Panc1 (cell line): ENCODE measurements around the gene KDM4B. TPM values are rescaled to one million over a fixed set of nuclear protein-coding genes. Genes with fewer than 3 reads are reported as not detected.

Experiments
- ATAC-seq: fragments of 200-7000 bp; cut with Tn5 transposase; 2 replicates; pipeline ENCODE4 v1.9.1; 2020; ENCODE audit warnings: mild to moderate bottlenecking, moderate library complexity
- BruUV-seq: library from RNA; stranded (reverse); fragments of 400-500 nt; replicated peaks from 2 replicates; lab custom pipeline; 2021; lab: Mats Ljungman, UMichigan
- CTCF ChIA-PET: fragments of 300-600 bp; sonication (Branson Sonifier 250); formaldehyde crosslinking; loops from one replicate; lab custom pipeline; 2022; ENCODE audit warnings: antibody characterized with exemption; lab: Charles Lee
- POLR2A ChIA-PET: fragments of 300-600 bp; sonication (Branson Sonifier 250); formaldehyde crosslinking; loops from one replicate; lab custom pipeline; 2022; ENCODE audit warnings: antibody characterized with exemption; lab: Charles Lee
- DNase-seq: peaks from one replicate; pipeline ENCODE4 v3.0.0-alpha.2; 2010; ENCODE audit warnings: low read depth, low spot score
- H3K27ac ChIP-seq: 2 replicates; pipeline ENCODE4 v1.5.1; 2011; ENCODE audit warnings: mild to moderate bottlenecking, low read length, inconsistent platforms
- H3K27me3 ChIP-seq: fragments of 200-500 bp; sonication (Bioruptor generic); 2 replicates; pipeline ENCODE4 v1.6.0; 2014; ENCODE audit warnings: low read length, inconsistent platforms; ENCODE audit not compliant: control insufficient read depth, insufficient read depth
- H3K36me3 ChIP-seq: fragments of 200-500 bp; sonication (Bioruptor generic); 2 replicates; pipeline ENCODE4 v1.5.1; 2014; ENCODE audit warnings: inconsistent platforms, mild to moderate bottlenecking, low read length, moderate library complexity; ENCODE audit not compliant: control insufficient read depth, insufficient read depth
- H3K4me1 ChIP-seq: 2 replicates; pipeline ENCODE4 v1.5.1; 2011; ENCODE audit warnings: inconsistent platforms, mild to moderate bottlenecking, low read length, moderate library complexity; ENCODE audit not compliant: control insufficient read depth, insufficient read depth
- H3K4me3 ChIP-seq, 2 experiments: 2 replicates each; pipeline ENCODE4 v1.5.1; 2011 to 2012; ENCODE audit warnings: low read depth in 2 of 2, low read length in 2 of 2, mild to moderate bottlenecking in 2 of 2, inconsistent platforms in 1 of 2, moderate library complexity in 1 of 2
- H3K9me3 ChIP-seq: fragments of 200-500 bp; sonication (Bioruptor generic); 2 replicates; pipeline ENCODE4 v1.5.1; 2014; ENCODE audit warnings: low read depth, mild to moderate bottlenecking, inconsistent platforms, low read length, moderate library complexity; ENCODE audit not compliant: control insufficient read depth, insufficient read depth
- POLR2AphosphoS5 ChIP-seq: IDR thresholded peaks from 2 replicates; pipeline ENCODE4 v1.6.1; 2012; ENCODE audit warnings: mild to moderate bottlenecking, low read depth, low read length, moderate library complexity
- SIN3A ChIP-seq: IDR thresholded peaks from 2 replicates; pipeline ENCODE4 v1.6.1; 2012; ENCODE audit warnings: low read depth, mild to moderate bottlenecking, low read length, moderate library complexity, borderline replicate concordance; ENCODE audit not compliant: insufficient read depth
- TCF7L2 ChIP-seq: IDR thresholded peaks from 2 replicates; pipeline ENCODE4 v1.6.1; 2011; ENCODE audit warnings: mild to moderate bottlenecking, low read depth, low read length, inconsistent platforms
- in situ Hi-C: cut with HindIII; loops from 2 replicates; pipeline ENCODE4 v1.10.0; 2016; ENCODE audit warnings: low sequenced_read_pairs, low pct_unique_long_range_greater_than_20kb
- intact Hi-C: fragments of 100-400 bp; cut with micrococcal nuclease; formaldehyde crosslinking; loops from one replicate; pipeline ENCODE4 v1.10.0; 2022; ENCODE audit not compliant: unreplicated experiment
- total RNA-seq: library from RNA; stranded (reverse); gene quantifications from one replicate; pipeline ENCODE4 v1.2.1, GENCODE V29; 2021; ENCODE audit not compliant: unreplicated experiment
- TF ChIP-seq, protein P1 (sequence below): fragments of 450-650 bp; IDR thresholded peaks from 2 replicates; pipeline ENCODE4 v1.5.1; 2017; ENCODE audit warnings: mild to moderate bottlenecking
- TF ChIP-seq, protein P2 (sequence below), 2 experiments: IDR thresholded peaks; 2 replicates each; pipeline ENCODE4 v1.6.1; 2011 to 2012; ENCODE audit warnings: low read depth in 2 of 2, control low read depth in 1 of 2, low read length in 1 of 2, mild to moderate bottlenecking in 1 of 2, moderate library complexity in 1 of 2; ENCODE audit not compliant: insufficient read depth in 1 of 2

KDM4B gene
- total RNA-seq, 1 experiment from 2014 or later = 18.4 TPM

DNA sequence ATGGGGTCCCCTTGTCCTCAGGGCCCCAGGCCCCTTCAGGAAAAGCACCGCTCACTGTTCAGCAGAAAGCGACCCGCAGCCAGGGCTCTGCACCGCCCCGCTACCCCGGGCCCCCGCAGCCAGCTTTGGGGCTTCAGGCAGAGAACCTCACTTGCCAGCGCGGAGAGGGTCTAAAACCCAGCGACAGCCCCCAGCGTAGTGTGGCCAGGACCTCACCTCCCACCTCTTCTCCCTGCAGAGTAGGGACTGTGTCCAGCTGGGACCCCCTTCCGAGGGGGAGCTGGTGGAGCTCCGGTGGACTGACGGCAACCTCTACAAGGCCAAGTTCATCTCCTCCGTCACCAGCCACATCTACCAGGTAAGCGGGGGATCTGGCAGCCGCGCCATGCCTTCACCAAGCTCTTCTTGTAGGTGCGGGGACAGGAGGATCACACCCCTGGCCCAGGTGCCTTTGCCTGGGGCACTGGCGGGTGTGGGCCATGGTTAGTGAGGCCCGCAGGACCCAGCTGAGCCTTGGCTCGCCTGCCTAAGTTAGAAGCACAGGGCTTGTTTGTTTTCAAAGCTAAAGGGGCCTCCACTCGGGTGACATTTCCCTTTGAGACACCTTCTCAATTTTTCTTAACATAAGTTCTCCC lies 175.7 kb downstream of the KDM4B start:
- intact Hi-C loops (no loop called here), in situ Hi-C loops (no loop called here)
- ChIA-PET CTCF (no interaction called here), POLR2A (no interaction called here)
- Histone ChIP-seq H3K27me3 (no peaks in the 10 kb centered on the region), H3K27ac (no peak overlapping the region), H3K4me1 (no peaks in the 10 kb centered on the region), H3K36me3 (no peaks in the 10 kb centered on the region), H3K9me3 (no peaks in the 10 kb centered on the region), H3K4me3 (no peak overlapping the region)
- no TSS peak for BruUV-seq
- DNase-seq (no peak), ATAC-seq (no peak)
- TF ChIP-seq, protein P1, sequence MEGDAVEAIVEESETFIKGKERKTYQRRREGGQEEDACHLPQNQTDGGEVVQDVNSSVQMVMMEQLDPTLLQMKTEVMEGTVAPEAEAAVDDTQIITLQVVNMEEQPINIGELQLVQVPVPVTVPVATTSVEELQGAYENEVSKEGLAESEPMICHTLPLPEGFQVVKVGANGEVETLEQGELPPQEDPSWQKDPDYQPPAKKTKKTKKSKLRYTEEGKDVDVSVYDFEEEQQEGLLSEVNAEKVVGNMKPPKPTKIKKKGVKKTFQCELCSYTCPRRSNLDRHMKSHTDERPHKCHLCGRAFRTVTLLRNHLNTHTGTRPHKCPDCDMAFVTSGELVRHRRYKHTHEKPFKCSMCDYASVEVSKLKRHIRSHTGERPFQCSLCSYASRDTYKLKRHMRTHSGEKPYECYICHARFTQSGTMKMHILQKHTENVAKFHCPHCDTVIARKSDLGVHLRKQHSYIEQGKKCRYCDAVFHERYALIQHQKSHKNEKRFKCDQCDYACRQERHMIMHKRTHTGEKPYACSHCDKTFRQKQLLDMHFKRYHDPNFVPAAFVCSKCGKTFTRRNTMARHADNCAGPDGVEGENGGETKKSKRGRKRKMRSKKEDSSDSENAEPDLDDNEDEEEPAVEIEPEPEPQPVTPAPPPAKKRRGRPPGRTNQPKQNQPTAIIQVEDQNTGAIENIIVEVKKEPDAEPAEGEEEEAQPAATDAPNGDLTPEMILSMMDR = no peak
- TF ChIP-seq POLR2AphosphoS5 (no peak), TCF7L2 (no peak), SIN3A (no peak)
- TF ChIP-seq, protein P2, sequence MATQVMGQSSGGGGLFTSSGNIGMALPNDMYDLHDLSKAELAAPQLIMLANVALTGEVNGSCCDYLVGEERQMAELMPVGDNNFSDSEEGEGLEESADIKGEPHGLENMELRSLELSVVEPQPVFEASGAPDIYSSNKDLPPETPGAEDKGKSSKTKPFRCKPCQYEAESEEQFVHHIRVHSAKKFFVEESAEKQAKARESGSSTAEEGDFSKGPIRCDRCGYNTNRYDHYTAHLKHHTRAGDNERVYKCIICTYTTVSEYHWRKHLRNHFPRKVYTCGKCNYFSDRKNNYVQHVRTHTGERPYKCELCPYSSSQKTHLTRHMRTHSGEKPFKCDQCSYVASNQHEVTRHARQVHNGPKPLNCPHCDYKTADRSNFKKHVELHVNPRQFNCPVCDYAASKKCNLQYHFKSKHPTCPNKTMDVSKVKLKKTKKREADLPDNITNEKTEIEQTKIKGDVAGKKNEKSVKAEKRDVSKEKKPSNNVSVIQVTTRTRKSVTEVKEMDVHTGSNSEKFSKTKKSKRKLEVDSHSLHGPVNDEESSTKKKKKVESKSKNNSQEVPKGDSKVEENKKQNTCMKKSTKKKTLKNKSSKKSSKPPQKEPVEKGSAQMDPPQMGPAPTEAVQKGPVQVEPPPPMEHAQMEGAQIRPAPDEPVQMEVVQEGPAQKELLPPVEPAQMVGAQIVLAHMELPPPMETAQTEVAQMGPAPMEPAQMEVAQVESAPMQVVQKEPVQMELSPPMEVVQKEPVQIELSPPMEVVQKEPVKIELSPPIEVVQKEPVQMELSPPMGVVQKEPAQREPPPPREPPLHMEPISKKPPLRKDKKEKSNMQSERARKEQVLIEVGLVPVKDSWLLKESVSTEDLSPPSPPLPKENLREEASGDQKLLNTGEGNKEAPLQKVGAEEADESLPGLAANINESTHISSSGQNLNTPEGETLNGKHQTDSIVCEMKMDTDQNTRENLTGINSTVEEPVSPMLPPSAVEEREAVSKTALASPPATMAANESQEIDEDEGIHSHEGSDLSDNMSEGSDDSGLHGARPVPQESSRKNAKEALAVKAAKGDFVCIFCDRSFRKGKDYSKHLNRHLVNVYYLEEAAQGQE (IDR thresholded peaks at IDR 0.05; ENCODE audit: insufficient read depth in 1 of 2, low read depth in 2 of 2, low read length in 1 of 2) = no peak

GRCh38 chr19:5145521-5146511 lies 176.9 kb downstream of the KDM4B start:
- in situ Hi-C loops = no loop called here

More at GRCh38 chr19:5145521-5146511, 176.9 kb downstream of the KDM4B start:
- H3K4me3 ChIP-seq = no peak overlapping the region
- no peaks in the 10 kb centered on the region for H3K9me3 ChIP-seq
- BruUV-seq = no TSS peak
- ATAC-seq = no peak
- ChIA-PET CTCF (interaction anchor here (0.8 kb wide), 1 partner anchor 314 kb away, joined by 6 read pairs; no protein-coding TSS in a partner anchor), POLR2A (no interaction called here)
- intact Hi-C loops = no loop called here
- TF ChIP-seq, protein P2 (IDR thresholded peaks at IDR 0.05; ENCODE audit: insufficient read depth in 1 of 2, low read depth in 2 of 2, low read length in 1 of 2) = no peak
- TF ChIP-seq, protein P1 = no peak
- TF ChIP-seq POLR2AphosphoS5 = no peak
- TF ChIP-seq TCF7L2 = no peak
- TF ChIP-seq SIN3A = no peak
- H3K27ac ChIP-seq = no peak overlapping the region
- no peaks in the 10 kb centered on the region for H3K4me1 ChIP-seq
- no peaks in the 10 kb centered on the region for H3K36me3 ChIP-seq
- no peaks in the 10 kb centered on the region for H3K27me3 ChIP-seq
- DNase-seq = no peak
